Neural crest cell (in vitro differentiated cells): Measurements from ENCODE around the gene RALGAPB. TPM values are rescaled to one million over a fixed set of nuclear protein-coding genes. Genes with fewer than 3 reads are reported as not detected.

Experiments used
- DNase-seq: peaks from one replicate; pipeline ENCODE4 v3.0.0; 2021; ENCODE audit warnings: low read depth, mixed read lengths, low spot score
- H3K27ac Mint-ChIP-seq: one replicate; pipeline ENCODE4 v1.8.0; 2021; ENCODE audit warnings: mild to moderate bottlenecking, mixed read lengths; ENCODE audit not compliant: unreplicated experiment
- H3K27me3 Mint-ChIP-seq: 2 replicates; pipeline ENCODE4 v1.8.0; 2021; ENCODE audit warnings: low read depth, mild to moderate bottlenecking, mixed read lengths
- H3K36me3 Mint-ChIP-seq: 2 replicates; pipeline ENCODE4 v1.8.0; 2021; ENCODE audit warnings: low read depth, mild to moderate bottlenecking, mixed read lengths
- H3K4me1 Mint-ChIP-seq: 2 replicates; pipeline ENCODE4 v1.8.0; 2021; ENCODE audit warnings: mixed read lengths
- H3K4me3 Mint-ChIP-seq: one replicate; pipeline ENCODE4 v1.8.0; 2021; ENCODE audit warnings: mild to moderate bottlenecking, mixed read lengths
- H3K9me3 Mint-ChIP-seq: 2 replicates; pipeline ENCODE4 v1.8.0; 2021; ENCODE audit warnings: mixed read lengths
- CTCF ChIP-seq: fragments of 200-600 bp; sonication (generic); conservative IDR thresholded peaks from 2 replicates; pipeline ENCODE4 v1.5.0; 2021; ENCODE audit warnings: antibody characterized with exemption, mild to moderate bottlenecking
- microRNA-seq: library from miRNA; unstranded; fragments of <30 nt; microRNA quantifications from one replicate; pipeline ENCODE4, GENCODE V29; 2020
- total RNA-seq: library from RNA; stranded (reverse); gene quantifications from 2 replicates; pipeline ENCODE4 v1.2.1, GENCODE V29; 2021

The RALGAPB gene
- total RNA-seq, 1 donor from 2014 or later = 34.7 TPM

GRCh38 chr20:38620441-38620840, 147.8 kb downstream of the RALGAPB start:
- Mint-ChIP-seq H3K27me3 (peaks cover 33% of the 10 kb centered on the region), H3K27ac (no peak overlapping the region)

DNA sequence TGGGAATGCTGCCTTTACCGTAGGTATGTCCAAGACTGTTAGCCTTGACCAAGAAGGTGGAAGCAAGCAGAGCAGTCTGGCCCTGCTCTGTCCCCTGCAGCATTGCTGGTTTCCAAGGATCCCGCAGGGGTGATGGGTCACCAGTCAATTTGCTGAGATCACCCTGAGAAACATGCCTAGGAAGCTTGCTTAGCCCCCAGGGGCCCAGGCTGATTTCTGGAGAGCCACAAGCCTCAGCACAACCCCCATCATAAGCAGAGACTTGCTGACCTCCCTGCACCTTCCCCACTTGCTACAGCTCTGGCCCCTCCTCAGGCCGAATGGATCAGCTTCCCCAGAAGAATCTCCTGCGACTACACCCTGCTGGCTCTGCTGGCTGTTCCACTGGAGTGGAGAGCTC, 150.4 kb downstream of the RALGAPB start:
- no peak overlapping the region for H3K27ac Mint-ChIP-seq
- no peak for TF ChIP-seq CTCF
- H3K4me3 Mint-ChIP-seq = no peak overlapping the region
- no peak for DNase-seq
- H3K27me3 Mint-ChIP-seq = peaks cover 15% of the 10 kb centered on the region
- H3K4me1 Mint-ChIP-seq = peaks cover 5% of the 10 kb centered on the region
- no peaks in the 10 kb centered on the region for H3K9me3 Mint-ChIP-seq
- H3K36me3 Mint-ChIP-seq = no peaks in the 10 kb centered on the region

More at GRCh38 chr20:38620441-38620840, 147.8 kb downstream of the RALGAPB start:
- TF ChIP-seq CTCF = no peak
- Mint-ChIP-seq H3K36me3 (no peaks in the 10 kb centered on the region), H3K9me3 (no peaks in the 10 kb centered on the region), H3K4me1 (peaks cover 5% of the 10 kb centered on the region), H3K4me3 (no peak overlapping the region)
- DNase-seq = no peak

DNA sequence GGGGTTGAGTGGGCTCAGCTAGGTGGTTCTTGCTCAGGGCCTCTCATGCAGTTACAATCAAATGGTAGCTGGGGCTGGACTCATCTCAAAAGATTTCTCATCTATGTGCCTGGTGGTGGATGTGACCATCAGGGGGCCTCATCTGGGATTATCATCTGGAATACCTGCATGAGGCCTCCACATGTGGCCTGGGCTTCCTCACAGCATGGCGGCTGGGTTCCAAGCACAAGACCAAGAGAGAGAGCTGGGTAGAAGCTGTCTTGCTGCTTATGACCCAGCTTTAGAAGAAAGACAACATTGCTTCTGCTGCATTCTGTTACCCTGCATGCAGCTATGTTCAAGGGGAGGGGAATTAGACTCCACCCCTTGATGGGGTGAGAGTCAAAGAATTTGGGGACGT, 151.4 kb downstream of the RALGAPB start:
- peaks cover 9% of the 10 kb centered on the region for H3K27me3 Mint-ChIP-seq
- no peaks in the 10 kb centered on the region for H3K9me3 Mint-ChIP-seq
- no peak for TF ChIP-seq CTCF
- H3K4me1 Mint-ChIP-seq = peaks cover 5% of the 10 kb centered on the region
- H3K36me3 Mint-ChIP-seq = no peaks in the 10 kb centered on the region
- H3K4me3 Mint-ChIP-seq = no peak overlapping the region
- no peak for DNase-seq
- H3K27ac Mint-ChIP-seq = no peak overlapping the region

- Mint-ChIP-seq H3K4me1 (peaks cover 5% of the 10 kb centered on the region), H3K9me3 (no peaks in the 10 kb centered on the region), H3K27ac (no peak overlapping the region), H3K36me3 (no peaks in the 10 kb centered on the region), H3K4me3 (no peak overlapping the region), H3K27me3 (peaks cover 5% of the 10 kb centered on the region)
- DNase-seq = no peak
- TF ChIP-seq CTCF = no peak
Measured at GRCh38 chr20:38625896-38626295, 153.3 kb downstream of the RALGAPB start.

- TF ChIP-seq CTCF = no peak
- Mint-ChIP-seq H3K36me3 (no peaks in the 10 kb centered on the region), H3K27ac (no peak overlapping the region), H3K4me3 (no peak overlapping the region), H3K27me3 (peaks cover 5% of the 10 kb centered on the region), H3K9me3 (no peaks in the 10 kb centered on the region), H3K4me1 (peaks cover 5% of the 10 kb centered on the region)
- no peak for DNase-seq
Measured at GRCh38 chr20:38626921-38627659, 154.4 kb downstream of the RALGAPB start.

Small RNAs within 50 kb of the gene (microRNA-seq; reads per million reads assigned to microRNA genes)
- gene MIR548O2 = not detected

Other genes with a start within 250 kb of the RALGAPB start
- gene KIAA1755, start 212.1 kb upstream of the RALGAPB start, total RNA-seq = 8.6 and 9.5 TPM in 2 replicates
- not detected in 2 replicates for gene BPI, start 168.7 kb upstream of the RALGAPB start, total RNA-seq
- gene LBP, start 126.4 kb upstream of the RALGAPB start, total RNA-seq = not detected in 2 replicates
- 64.9 and 65.5 TPM in 2 replicates for gene SNHG17, start 37.5 kb upstream of the RALGAPB start, total RNA-seq
- gene ADIG, start 108.4 kb downstream of the RALGAPB start, total RNA-seq = not detected in 2 replicates
- gene ARHGAP40, start 129.0 kb downstream of the RALGAPB start, total RNA-seq = not detected in 2 replicates